Fibroblast of villous mesenchyme (primary cell): ENCODE data around the gene MMP24. TPM values are rescaled to one million over a fixed set of nuclear protein-coding genes. Genes with fewer than 3 reads are reported as not detected.
"Not testable (repeated sequence)": the region's sequence is repeated elsewhere in the genome, so short reads cannot be mapped to it uniquely, and the experiment has no call there.

Experiments used
- DNase-seq: peaks from one replicate; pipeline ENCODE4 v3.0.0-alpha.2; 2010; ENCODE audit warnings: low read depth
- H3K4me3 ChIP-seq: 2 replicates; pipeline ENCODE4 v1.5.1; 2011; ENCODE audit warnings: low read depth, mild to moderate bottlenecking, low read length
- CTCF ChIP-seq: IDR thresholded peaks from 2 replicates; pipeline ENCODE4 v1.5.1; 2012; ENCODE audit warnings: low read depth, mild to moderate bottlenecking, low read length; ENCODE audit not compliant: insufficient read depth
- total RNA-seq: library from RNA; depleted of rRNA; stranded (reverse); fragments of >200 nt; gene quantifications from 2 replicates; pipeline ENCODE4 v1.2.3, GENCODE V29; 2012

MMP24 gene
- total RNA-seq, 1 donor, result 0.43 TPM

- no peak for DNase-seq
- H3K4me3 ChIP-seq, result no peak overlapping the region
- TF ChIP-seq CTCF, result no peak
Measured at GRCh38 chr20:35248641-35249475, 22.4 kb downstream of the MMP24 start.

- TF ChIP-seq CTCF, result no peak
- no peak overlapping the region for H3K4me3 ChIP-seq
- no peak for DNase-seq
Measured at GRCh38 chr20:35251613-35251940, 25.1 kb downstream of the MMP24 start.

- no peak for TF ChIP-seq CTCF
- DNase-seq, result no peak
- H3K4me3 ChIP-seq, result no peak overlapping the region
Measured at GRCh38 chr20:35252037-35252461, 25.6 kb downstream of the MMP24 start.

- not testable (repeated sequence) for DNase-seq, H3K4me3 ChIP-seq
Measured at GRCh38 chr20:35252598-35252997, 26.1 kb downstream of the MMP24 start.

GRCh38 chr20:35253010-35253409 is 26.5 kb downstream of the MMP24 start:
- no peak for DNase-seq
- TF ChIP-seq CTCF, result no peak
- H3K4me3 ChIP-seq, result no peak overlapping the region

- no peak overlapping the region for H3K4me3 ChIP-seq
- no peak for DNase-seq
- no peak for TF ChIP-seq CTCF
Measured at GRCh38 chr20:35254448-35254999, 28.0 kb downstream of the MMP24 start.

GRCh38 chr20:35257175-35257909 is 30.9 kb downstream of the MMP24 start:
- TF ChIP-seq CTCF, result no peak
- H3K4me3 ChIP-seq, result no peak overlapping the region
- no peak for DNase-seq
